Cardiac atrium fibroblast (primary cell): Measurements from ENCODE around the gene RAD51AP2. TPM values are rescaled to one million over a fixed set of nuclear protein-coding genes. Genes with fewer than 3 reads are reported as not detected.

ENCODE experiments used
- total RNA-seq: library from RNA; depleted of rRNA; stranded (reverse); fragments of >200 nt; gene quantifications from 2 replicates; pipeline ENCODE4 v1.2.3, GENCODE V29; 2015

Gene RAD51AP2
- total RNA-seq, result not detected in 2 replicates

GRCh38 chr2:17518212-17519154 lies at the start of gene RAD51AP2:
TSS of gene RAD51AP2 (minus strand) at chr2:17518440. CDS start at chr2:17518415, 25 bp downstream.

GRCh38 chr2:17540093-17540812 lies 22.0 kb upstream of the RAD51AP2 start, which contains the start of gene VSNL1:
TSS of gene VSNL1 (plus strand) at chr2:17540696. CDS start at chr2:17592075, 51,379 bp downstream.

Other genes with a start within 250 kb of the RAD51AP2 start
- 0.16 TPM in 1 of 2 replicates, not detected in the other for gene VSNL1, start 22.3 kb upstream of the RAD51AP2 start, total RNA-seq
- gene SMC6, start 235.4 kb upstream of the RAD51AP2 start, total RNA-seq, result 10.5 and 11.5 TPM in 2 replicates
- 2.9 and 5.7 TPM in 2 replicates for gene GEN1, start 235.7 kb upstream of the RAD51AP2 start, total RNA-seq